GM18909 (cell line): ENCODE data around the gene CIB4.

ENCODE experiments used
- ATAC-seq: cut with Tn5 transposase; IDR thresholded peaks from one replicate; pipeline ENCODE4 v1.9.1; 2021; ENCODE audit warnings: mild to moderate bottlenecking; ENCODE audit not compliant: unreplicated experiment, poor library complexity

CIB4 gene

DNA sequence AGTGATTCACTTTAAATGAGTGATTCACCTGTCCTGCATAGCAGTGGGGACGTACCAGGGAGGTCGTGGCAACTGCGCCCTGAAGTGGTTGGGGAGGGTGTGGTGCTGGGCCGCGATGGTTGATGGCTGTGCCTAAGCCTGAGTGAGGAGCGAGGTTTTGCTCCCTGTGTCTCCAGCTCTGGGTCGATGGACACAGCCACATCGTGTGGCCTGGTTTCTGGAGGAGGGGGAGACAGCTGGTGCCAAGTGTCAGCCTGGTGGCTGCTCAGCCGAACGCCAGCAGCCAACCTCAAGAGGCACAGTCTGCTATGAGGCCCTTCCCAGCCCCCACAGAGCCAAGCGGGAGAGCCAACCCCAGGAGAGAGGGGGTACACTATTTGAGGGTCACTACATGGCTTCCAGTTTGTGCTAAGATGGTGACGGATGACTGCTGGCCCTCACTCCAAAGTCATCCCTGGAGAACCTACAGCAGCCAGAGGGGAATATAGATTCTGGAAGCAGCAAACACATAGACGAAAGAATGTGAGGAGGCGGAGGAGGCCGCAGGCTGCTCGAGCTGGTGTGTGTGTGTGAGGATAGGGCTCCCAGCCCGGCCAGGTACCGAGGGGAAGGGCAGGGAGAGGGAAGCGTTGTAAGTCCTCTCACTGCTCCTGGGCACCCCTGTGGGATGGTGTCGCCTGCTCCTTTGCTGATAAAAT is 104.6 kb downstream of the CIB4 start:
- no peak for ATAC-seq

DNA sequence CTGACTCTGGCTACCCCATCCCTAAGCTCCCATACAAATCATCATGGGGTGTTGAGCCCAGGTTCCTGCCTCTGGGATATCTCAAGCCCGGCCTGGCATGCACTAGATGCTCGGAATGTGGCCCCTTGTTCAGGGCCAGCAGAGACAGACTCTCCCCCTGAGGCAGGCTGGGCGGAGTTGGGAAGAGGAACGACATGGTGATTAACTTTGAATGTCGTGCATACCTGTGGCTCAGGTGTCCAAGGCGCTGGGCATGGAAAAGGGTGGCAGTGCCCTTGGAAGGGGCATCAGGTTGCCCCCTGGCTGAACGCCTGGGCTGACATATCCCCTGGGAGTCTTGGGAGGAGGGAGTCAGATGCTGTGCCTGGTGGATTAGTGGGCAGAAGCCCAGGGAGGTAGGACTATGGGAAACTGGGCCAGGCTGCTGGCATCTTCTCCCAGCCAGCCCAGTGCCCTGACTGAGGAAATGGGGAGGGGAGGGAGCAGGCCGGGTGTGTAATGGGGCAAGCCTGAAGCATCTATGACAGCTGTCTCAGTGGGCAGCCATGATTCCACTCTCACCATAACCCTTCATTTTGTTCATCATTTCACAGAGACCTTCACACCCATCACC is 105.4 kb downstream of the CIB4 start:
- no peak for ATAC-seq

DNA sequence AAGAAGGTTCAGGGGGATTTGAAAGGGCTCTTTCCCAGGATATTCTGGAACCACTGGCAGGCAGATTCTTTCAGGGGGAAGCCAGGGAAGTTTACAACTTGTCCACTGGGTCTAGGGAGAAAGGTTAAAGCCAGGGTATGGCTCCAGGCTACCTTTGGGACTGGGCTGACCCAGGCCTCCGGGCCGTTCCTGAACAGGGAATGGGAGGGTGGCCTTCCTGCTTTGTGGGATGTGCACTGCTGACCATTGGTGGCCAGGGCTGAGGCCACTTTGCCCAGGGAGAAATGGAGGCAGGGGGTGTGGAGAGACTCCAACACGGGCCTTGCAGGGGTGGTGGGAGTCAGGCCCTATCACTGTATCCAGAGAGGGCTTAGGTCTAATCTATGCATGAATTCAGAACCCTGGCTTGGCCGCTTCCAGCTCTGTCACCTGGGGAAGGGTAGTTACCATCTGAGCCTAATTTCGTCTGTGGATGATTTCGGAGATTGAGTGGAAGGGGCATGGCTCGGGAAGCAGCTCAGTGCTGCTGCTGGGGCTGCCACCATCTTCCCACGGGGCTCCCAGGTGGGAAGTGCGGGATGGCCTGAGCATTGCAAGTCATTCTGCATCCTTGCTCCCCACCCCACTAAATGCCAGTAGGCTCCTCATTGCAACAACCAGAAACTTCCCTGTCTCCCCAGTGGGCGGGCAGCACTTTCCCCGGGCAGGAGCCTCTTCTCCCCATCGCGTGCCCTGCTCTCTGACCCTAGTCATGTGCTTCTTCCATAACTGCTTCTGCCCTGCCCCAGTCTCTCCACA is 106.1 kb downstream of the CIB4 start:
- no peak for ATAC-seq

DNA sequence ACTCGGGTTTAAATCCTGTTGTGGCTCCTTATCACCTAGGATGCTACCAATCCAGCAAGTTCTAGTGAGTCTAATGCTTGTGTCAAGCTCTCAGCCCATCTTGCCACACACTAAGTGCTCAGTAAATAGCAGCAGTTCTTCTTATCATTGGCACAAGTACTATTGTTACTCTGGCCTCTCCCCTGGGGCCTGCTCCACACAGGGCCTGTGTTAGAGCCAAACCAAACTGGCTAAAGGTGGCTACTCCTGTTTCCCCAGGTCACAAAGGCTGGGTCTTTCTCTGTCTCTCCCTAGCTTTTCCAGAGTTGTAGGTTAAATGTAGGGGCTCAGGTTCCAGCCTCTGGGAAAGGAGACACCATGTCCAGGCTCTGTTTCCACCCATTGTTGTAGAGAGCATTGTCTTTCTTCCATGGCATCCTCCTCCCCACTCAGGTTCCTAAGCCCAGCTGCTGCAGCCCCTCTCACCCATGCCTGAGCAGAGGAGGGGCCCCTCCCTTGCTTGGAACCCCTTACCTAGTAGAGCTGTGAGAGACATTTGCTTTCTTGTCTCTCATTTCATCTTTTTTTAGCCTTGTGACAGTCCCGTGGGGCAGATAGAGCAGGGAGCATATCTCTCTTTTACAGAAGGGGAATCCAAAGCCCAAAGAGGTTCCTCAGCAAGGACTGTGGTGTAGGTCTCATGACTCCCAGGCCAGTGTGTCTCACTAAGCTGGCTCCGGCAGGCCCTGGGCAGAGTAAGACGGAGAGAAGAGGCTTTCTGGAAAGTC is 106.9 kb downstream of the CIB4 start:
- no peak for ATAC-seq

DNA sequence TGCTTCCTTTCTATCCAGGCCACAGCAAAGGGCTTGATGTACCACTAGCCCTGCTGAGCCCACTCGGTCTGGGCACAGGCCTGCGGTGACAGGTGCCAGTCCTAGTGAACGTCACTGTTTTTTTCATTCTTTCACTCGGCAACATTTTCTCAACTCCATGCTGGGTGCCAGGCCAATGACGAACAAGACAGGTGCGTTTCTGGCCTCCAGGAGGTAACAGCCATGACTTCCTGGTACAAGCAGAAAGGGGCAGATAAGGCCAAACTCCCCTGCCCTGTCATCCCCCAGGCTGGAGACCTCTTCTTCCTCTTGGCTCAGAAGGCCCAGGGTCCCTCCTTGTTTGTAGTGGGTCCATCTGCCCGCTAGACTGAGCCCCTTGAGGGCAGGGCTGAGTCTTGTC is 107.5 kb downstream of the CIB4 start:
- no peak for ATAC-seq

DNA sequence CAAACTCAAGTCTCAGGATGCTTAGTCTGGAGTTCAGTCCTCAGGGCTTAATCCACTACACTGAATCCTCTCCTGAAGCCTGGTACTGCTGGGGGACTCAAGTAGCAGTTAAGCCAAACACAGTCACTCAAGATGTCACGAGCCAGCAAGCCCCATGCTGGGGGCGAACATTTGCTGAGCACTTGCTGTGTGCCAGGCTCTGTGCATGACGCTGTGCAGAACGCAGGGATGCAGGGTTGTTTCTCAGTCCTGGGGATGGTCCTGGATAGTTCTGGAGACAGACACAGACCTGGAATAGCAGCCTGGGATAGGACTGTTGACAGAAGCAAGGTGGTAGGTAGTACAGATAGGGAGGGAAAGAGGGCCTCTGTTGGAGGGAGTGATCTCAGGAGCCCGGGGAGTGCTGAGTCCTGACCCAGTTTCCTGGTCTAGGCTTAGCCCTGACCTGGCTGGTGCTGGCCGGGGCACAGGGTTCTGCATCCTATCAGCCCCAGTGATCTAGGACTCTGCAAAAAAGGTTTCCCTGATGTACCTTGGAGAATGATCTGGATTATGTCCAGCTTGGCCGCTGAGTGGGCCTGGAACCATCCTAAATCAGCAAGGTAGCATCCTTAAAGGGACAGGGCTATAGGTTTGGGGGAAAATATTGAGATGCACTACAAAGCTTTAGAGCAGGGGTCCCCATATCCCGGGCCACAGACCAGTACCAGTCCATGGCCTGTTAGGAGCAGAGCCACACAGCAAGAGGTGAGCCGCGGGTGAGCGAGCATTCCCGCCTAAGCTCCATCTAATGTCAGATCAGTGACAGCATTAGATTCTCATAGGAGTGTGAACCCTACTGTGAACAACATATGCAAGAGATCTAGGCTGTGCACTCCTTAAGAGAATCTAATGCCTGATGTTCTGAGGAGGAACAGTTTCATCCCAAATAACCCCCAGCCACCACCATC is 108.6 kb downstream of the CIB4 start:
- ATAC-seq: no peak
